DMS53 (cell line): ENCODE results near the gene CLCNKB.
A peak's percentile ranks its signal among the peaks of the same experiment; 100 is the strongest.
"Not testable (repeated sequence)": the region's sequence is repeated elsewhere in the genome, so short reads cannot be mapped to it uniquely, and the experiment has no call there.

Experiments used
- DNase-seq: peaks from one replicate; lab custom pipeline; 2025; lab: John Stamatoyannopoulos, UW

CLCNKB gene

GRCh38 chr1:16061266-16061665, 17.7 kb downstream of the CLCNKB start:
- no peak for DNase-seq

- DNase-seq: not testable (repeated sequence)
Observed at GRCh38 chr1:16061989-16062686, 18.6 kb downstream of the CLCNKB start.

GRCh38 chr1:16062687-16063075, 19.1 kb downstream of the CLCNKB start:
- not testable (repeated sequence) for DNase-seq

GRCh38 chr1:16063226-16063829, 19.7 kb downstream of the CLCNKB start:
- DNase-seq: no peak

GRCh38 chr1:16063921-16064320, 20.3 kb downstream of the CLCNKB start:
- DNase-seq: no peak

- no peak for DNase-seq
Observed at GRCh38 chr1:16064536-16065268, 21.1 kb downstream of the CLCNKB start.

GRCh38 chr1:16065269-16065576, 21.6 kb downstream of the CLCNKB start:
- DNase-seq: no peak

GRCh38 chr1:16066245-16066644, 22.7 kb downstream of the CLCNKB start:
- DNase-seq: no peak

- peak; percentile 96 for DNase-seq
Observed at GRCh38 chr1:16067127-16067768, 23.7 kb downstream of the CLCNKB start.

GRCh38 chr1:16067933-16068332, 24.4 kb downstream of the CLCNKB start:
- no peak for DNase-seq

GRCh38 chr1:16068356-16069270, 25.0 kb downstream of the CLCNKB start:
- DNase-seq: peak; percentile 90

- DNase-seq: no peak
Observed at GRCh38 chr1:16070640-16071355, 27.2 kb downstream of the CLCNKB start.

- no peak for DNase-seq
Observed at GRCh38 chr1:16071614-16072013, 28.0 kb downstream of the CLCNKB start.

GRCh38 chr1:16072095-16072494, 28.5 kb downstream of the CLCNKB start:
- DNase-seq: no peak

- DNase-seq: peak; percentile 54
Observed at GRCh38 chr1:16072616-16073484, 29.3 kb downstream of the CLCNKB start.

GRCh38 chr1:16073490-16074119, 30.0 kb downstream of the CLCNKB start, which contains the start of gene FAM131C:
TSS of gene FAM131C (minus strand) at chr1:16073651. CDS start at chr1:16073442, 209 bp downstream.
- peak; percentile 74 for DNase-seq

- no peak for DNase-seq
Observed at GRCh38 chr1:16074217-16074616, 30.6 kb downstream of the CLCNKB start.

GRCh38 chr1:16075337-16076030, 31.9 kb downstream of the CLCNKB start:
- peak; percentile 33 for DNase-seq
